Measurements from ENCODE around the gene TSPYL6.

The TSPYL6 gene

GRCh38 chr2:54255230-54256090, 569 bp downstream of the TSPYL6 start:
- DNase-seq: no peak

- no peak for DNase-seq
Observed at GRCh38 chr2:54254180-54254579, 1.8 kb downstream of the TSPYL6 start.

GRCh38 chr2:54249629-54250028, 6.4 kb downstream of the TSPYL6 start:
- no peak for DNase-seq

- no peak for DNase-seq
Observed at GRCh38 chr2:54247115-54247514, 8.9 kb downstream of the TSPYL6 start.

- DNase-seq: no peak
Observed at GRCh38 chr2:54240515-54241469, 15.2 kb downstream of the TSPYL6 start.

- DNase-seq: no peak
Observed at GRCh38 chr2:54239427-54239826, 16.6 kb downstream of the TSPYL6 start.

- no peak for DNase-seq
Observed at GRCh38 chr2:54237428-54237827, 18.6 kb downstream of the TSPYL6 start.

GRCh38 chr2:54233832-54234649, 22.0 kb downstream of the TSPYL6 start:
- no peak for DNase-seq

GRCh38 chr2:54228945-54229344, 27.1 kb downstream of the TSPYL6 start:
- DNase-seq: no peak

GRCh38 chr2:54227798-54228197, 28.2 kb downstream of the TSPYL6 start:
- DNase-seq: no peak

- no peak for DNase-seq
Observed at GRCh38 chr2:54226260-54226659, 29.8 kb downstream of the TSPYL6 start.

- DNase-seq: no peak
Observed at GRCh38 chr2:54224997-54225396, 31.0 kb downstream of the TSPYL6 start.

- no peak for DNase-seq
Observed at GRCh38 chr2:54213082-54213481, 42.9 kb downstream of the TSPYL6 start.

- no peak for DNase-seq
Observed at GRCh38 chr2:54212456-54212855, 43.6 kb downstream of the TSPYL6 start.

GRCh38 chr2:54209379-54209778, 46.6 kb downstream of the TSPYL6 start:
- DNase-seq: no peak

- DNase-seq: no peak
Observed at GRCh38 chr2:54208364-54209240, 47.4 kb downstream of the TSPYL6 start.

- DNase-seq: no peak
Observed at GRCh38 chr2:54207666-54208195, 48.3 kb downstream of the TSPYL6 start.

- DNase-seq: peak; percentile 38
Observed at GRCh38 chr2:54206596-54206995, 49.4 kb downstream of the TSPYL6 start.

- no peak for DNase-seq
Observed at GRCh38 chr2:54204476-54204875, 51.6 kb downstream of the TSPYL6 start.

Measured in NCI-H1092 treated with DMSO at 0.1 percent for 48 hours (cell line).